NK-92 (cell line): ENCODE data around the gene ANKRD39.
"Not testable (repeated sequence)": the region's sequence is repeated elsewhere in the genome, so short reads cannot be mapped to it uniquely, and the experiment has no call there.

ENCODE experiments used
- DNase-seq: peaks from one replicate; lab custom pipeline; 2025; ENCODE audit not compliant: unreplicated experiment; lab: John Stamatoyannopoulos, UW

Gene ANKRD39

GRCh38 chr2:96810783-96811192, 47.0 kb downstream of the ANKRD39 start:
- DNase-seq, result no peak

GRCh38 chr2:96809951-96810782, 47.6 kb downstream of the ANKRD39 start:
- DNase-seq, result no peak

GRCh38 chr2:96809216-96809882, 48.5 kb downstream of the ANKRD39 start:
- no peak for DNase-seq

- DNase-seq, result no peak
These were observed 49.5 kb downstream of the ANKRD39 start for GRCh38 chr2:96808176-96808837.

- DNase-seq, result no peak
These were observed 50.7 kb downstream of the ANKRD39 start for GRCh38 chr2:96807127-96807471.

- DNase-seq, result no peak
These were observed 51.2 kb downstream of the ANKRD39 start for GRCh38 chr2:96806468-96807126.

- DNase-seq, result not testable (repeated sequence)
These were observed 51.9 kb downstream of the ANKRD39 start for GRCh38 chr2:96805946-96806345.

- no peak for DNase-seq
These were observed 52.8 kb downstream of the ANKRD39 start for GRCh38 chr2:96804986-96805385.

- no peak for DNase-seq
These were observed 55.1 kb downstream of the ANKRD39 start for GRCh38 chr2:96802721-96803120.

- no peak for DNase-seq
These were observed 55.8 kb downstream of the ANKRD39 start for GRCh38 chr2:96801786-96802595.

GRCh38 chr2:96801005-96801785, 56.6 kb downstream of the ANKRD39 start:
- DNase-seq, result no peak

GRCh38 chr2:96800061-96801004, 57.5 kb downstream of the ANKRD39 start:
- no peak for DNase-seq

GRCh38 chr2:96799623-96799935, 58.2 kb downstream of the ANKRD39 start:
- DNase-seq, result no peak

GRCh38 chr2:96798733-96799622, 58.8 kb downstream of the ANKRD39 start:
- no peak for DNase-seq
